Measurements from ENCODE around the gene GABPB2. TPM values are rescaled to one million over a fixed set of nuclear protein-coding genes. Genes with fewer than 3 reads are reported as not detected.

The GABPB2 gene
- total and polyA plus RNA-seq, 2 of the 13 experiments (the other 11 are each of a cell fraction or from before 2014, with no cell fraction given): 0.09 TPM; not detected in 1

- no peak for TF ChIP-seq ZNF207 (IDR thresholded peaks at IDR 0.05; ENCODE audit: borderline replicate concordance)
- TF ChIP-seq FOSL1 (CRISPR knock-in tag; IDR thresholded peaks at IDR 0.05; ENCODE audit: borderline replicate concordance): peak; percentile 87
- no peak; the same call in 1 of the 2 replicates for TF ChIP-seq ERF (CRISPR knock-in tag; IDR thresholded peaks at IDR 0.05)
- TF ChIP-seq ZNF644 (CRISPR knock-in tag; IDR thresholded peaks at IDR 0.05; ENCODE audit: low read depth): peak; percentile 64; the same call in 1 of the 2 replicates
- no peak for TF ChIP-seq ZFYVE20 (CRISPR knock-in tag; IDR thresholded peaks at IDR 0.05; ENCODE audit: borderline replicate concordance, low read depth)
- no peak for TF ChIP-seq ZNF34 (CRISPR knock-in tag; IDR thresholded peaks at IDR 0.05; ENCODE audit: borderline replicate concordance)
- TF ChIP-seq SIX4 (CRISPR knock-in tag; IDR thresholded peaks at IDR 0.05): no peak
- TF ChIP-seq ZBTB7B (CRISPR knock-in tag; IDR thresholded peaks at IDR 0.05): no peak
- TF ChIP-seq POLR2AphosphoS5 (IDR thresholded peaks at IDR 0.05; ENCODE audit: low read depth, low read length): no peak
- TF ChIP-seq PHF20 (CRISPR knock-in tag; IDR thresholded peaks at IDR 0.05): no peak
- no peak for TF ChIP-seq XRCC5 (optimal IDR thresholded peaks at IDR 0.05; ENCODE audit: low read length)
- no peak for TF ChIP-seq ZNF136 (CRISPR knock-in tag; IDR thresholded peaks at IDR 0.05; ENCODE audit: low read depth)
- TF ChIP-seq EEA1 (CRISPR knock-in tag; IDR thresholded peaks at IDR 0.05; ENCODE audit: borderline replicate concordance): no peak
- TF ChIP-seq POGK (CRISPR knock-in tag; conservative IDR thresholded peaks at IDR 0.05): no peak
- TF ChIP-seq KLF9 (CRISPR knock-in tag; IDR thresholded peaks at IDR 0.05; ENCODE audit: low read depth): no peak
- peak; percentile 72 for TF ChIP-seq SALL1 (CRISPR knock-in tag; IDR thresholded peaks at IDR 0.05)
- TF ChIP-seq ZNF691 (CRISPR knock-in tag; IDR thresholded peaks at IDR 0.05; ENCODE audit: borderline replicate concordance, low read depth): no peak
- TF ChIP-seq MLX (CRISPR knock-in tag; IDR thresholded peaks at IDR 0.05): no peak
- no peak for TF ChIP-seq E2F1 (CRISPR knock-in tag; IDR thresholded peaks at IDR 0.05)
- TF ChIP-seq DDIT3 (CRISPR knock-in tag; IDR thresholded peaks at IDR 0.05): no peak
- TF ChIP-seq ZNF7 (CRISPR knock-in tag; IDR thresholded peaks at IDR 0.05): no peak
- TF ChIP-seq ZC3H4 (CRISPR knock-in tag; IDR thresholded peaks at IDR 0.05; ENCODE audit: borderline replicate concordance): no peak
- TF ChIP-seq ZNF878 (CRISPR knock-in tag; IDR thresholded peaks at IDR 0.05): no peak
- no peak for TF ChIP-seq PHF8 (CRISPR knock-in tag; IDR thresholded peaks at IDR 0.05)
- no peak for TF ChIP-seq ATF7-NPFF (CRISPR knock-in tag; IDR thresholded peaks at IDR 0.05; ENCODE audit: low read depth)
- TF ChIP-seq NPAS2 (CRISPR knock-in tag; IDR thresholded peaks at IDR 0.05; ENCODE audit: borderline replicate concordance): no peak
- no peak for TF ChIP-seq ARNTL (CRISPR knock-in tag; IDR thresholded peaks at IDR 0.05)
- no peak for TF ChIP-seq NCOR1 (IDR thresholded peaks at IDR 0.05; ENCODE audit: borderline replicate concordance, low read length)
Observed at GRCh38 chr1:151108331-151108730, 37.8 kb downstream of the GABPB2 start (continued).
